ENCODE measurements around the gene NUP205.

GRCh38 chr7:135599471-135599870, 41.8 kb downstream of the NUP205 start:
- TF ChIP-seq POLR2A (IDR thresholded peaks at IDR 0.05) (no peak), CTCF (IDR thresholded peaks at IDR 0.05) (no peak)

Data from adrenal gland (tissue), 5 donors.